Cardiac muscle cell (in vitro differentiated cells and primary cell): ENCODE measurements around the gene NOL9. TPM values are rescaled to one million over a fixed set of nuclear protein-coding genes. Genes with fewer than 3 reads are reported as not detected.

Experiments used
- DNase-seq, 2 donors: peaks; one replicate each; pipeline versions ENCODE4 v3.0.0 to v3.0.0-alpha.2; 2010 to 2017; ENCODE audit warnings: low read depth in 1 of 2, low spot score in 1 of 2
- H3K27ac ChIP-seq: fragments of 200-600 bp; sonication (generic); 2 replicates; pipeline ENCODE4 v1.5.1; 2016
- H3K27me3 ChIP-seq: fragments of 200-600 bp; sonication (generic); 2 replicates; pipeline ENCODE4 v1.6.0; 2016; ENCODE audit warnings: control low read depth
- H3K36me3 ChIP-seq: fragments of 200-600 bp; sonication (generic); 2 replicates; pipeline ENCODE4 v1.5.1; 2016; ENCODE audit warnings: control low read depth
- H3K4me1 ChIP-seq: fragments of 200-600 bp; sonication (generic); 2 replicates; pipeline ENCODE4 v1.8.1; 2017; ENCODE audit warnings: low read depth, mild to moderate bottlenecking, mixed run types
- H3K4me3 ChIP-seq: fragments of 200-600 bp; sonication (generic); 2 replicates; pipeline ENCODE4 v1.5.1; 2016; ENCODE audit warnings: mild to moderate bottlenecking
- H3K9me3 ChIP-seq: fragments of 200-600 bp; sonication (generic); 2 replicates; pipeline ENCODE4 v1.5.1; 2017; ENCODE audit warnings: low read depth, mild to moderate bottlenecking, control low read depth
- polyA plus RNA-seq: library from polyadenylated mRNA; unstranded; fragments of >200 nt; fragmentation: Nextera tagmentation; extraction: Ambion mirVana; gene quantifications from 2 replicates; pipeline ENCODE4 v1.2.1, GENCODE V29; 2016
- total RNA-seq: library from RNA; depleted of rRNA; stranded (reverse); fragments of >200 nt; gene quantifications from 2 replicates; pipeline ENCODE4 v1.2.3, GENCODE V29; 2016
- TF ChIP-seq, protein P1 (sequence below): IDR thresholded peaks from 2 replicates; pipeline ENCODE4 v1.5.1; 2012; ENCODE audit warnings: low read depth, mild to moderate bottlenecking, low read length

The NOL9 gene
- total and polyA plus RNA-seq, 2 experiments from 2014 or later, result 12.9 to 22.4 TPM

DNA sequence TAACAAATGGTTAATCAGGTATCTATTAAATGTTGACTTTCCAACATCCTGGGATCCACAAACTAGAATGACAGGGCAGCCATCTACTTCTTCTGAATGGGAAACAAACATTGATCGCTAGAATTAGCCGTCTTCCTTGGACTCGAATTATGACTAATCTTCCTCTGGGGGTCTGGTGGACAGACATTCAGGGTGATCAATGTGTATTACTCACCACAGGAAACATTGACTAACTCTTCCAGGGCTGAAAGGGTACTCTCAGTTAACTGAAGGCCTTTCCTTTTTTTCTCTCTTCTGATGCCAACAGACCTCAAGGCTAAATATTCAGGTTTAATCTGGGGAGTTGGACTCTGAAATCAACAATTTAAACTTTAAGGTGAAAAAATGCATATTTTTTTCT lies 9.5 kb downstream of the NOL9 start:
- H3K27me3 ChIP-seq, result no peaks in the 10 kb centered on the region
- TF ChIP-seq, protein P1, sequence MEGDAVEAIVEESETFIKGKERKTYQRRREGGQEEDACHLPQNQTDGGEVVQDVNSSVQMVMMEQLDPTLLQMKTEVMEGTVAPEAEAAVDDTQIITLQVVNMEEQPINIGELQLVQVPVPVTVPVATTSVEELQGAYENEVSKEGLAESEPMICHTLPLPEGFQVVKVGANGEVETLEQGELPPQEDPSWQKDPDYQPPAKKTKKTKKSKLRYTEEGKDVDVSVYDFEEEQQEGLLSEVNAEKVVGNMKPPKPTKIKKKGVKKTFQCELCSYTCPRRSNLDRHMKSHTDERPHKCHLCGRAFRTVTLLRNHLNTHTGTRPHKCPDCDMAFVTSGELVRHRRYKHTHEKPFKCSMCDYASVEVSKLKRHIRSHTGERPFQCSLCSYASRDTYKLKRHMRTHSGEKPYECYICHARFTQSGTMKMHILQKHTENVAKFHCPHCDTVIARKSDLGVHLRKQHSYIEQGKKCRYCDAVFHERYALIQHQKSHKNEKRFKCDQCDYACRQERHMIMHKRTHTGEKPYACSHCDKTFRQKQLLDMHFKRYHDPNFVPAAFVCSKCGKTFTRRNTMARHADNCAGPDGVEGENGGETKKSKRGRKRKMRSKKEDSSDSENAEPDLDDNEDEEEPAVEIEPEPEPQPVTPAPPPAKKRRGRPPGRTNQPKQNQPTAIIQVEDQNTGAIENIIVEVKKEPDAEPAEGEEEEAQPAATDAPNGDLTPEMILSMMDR, result no peak

DNA sequence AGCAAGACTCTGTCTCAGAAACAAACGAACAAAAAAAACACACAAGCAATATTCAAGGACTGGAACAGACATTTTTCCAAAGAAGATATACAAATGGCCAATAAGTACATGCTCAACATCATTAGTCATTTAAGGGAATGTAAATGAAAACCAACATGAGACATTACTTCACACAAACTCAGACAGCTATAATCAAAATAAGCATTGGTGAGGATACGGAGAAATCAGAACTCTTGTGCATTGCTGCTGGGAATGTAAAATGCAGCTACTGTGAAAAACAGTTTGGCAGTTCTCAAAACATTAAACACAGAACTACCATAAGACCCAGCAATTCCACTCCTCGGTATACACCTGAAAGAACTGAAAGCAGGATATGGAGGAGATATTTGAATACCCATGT lies 15.4 kb downstream of the NOL9 start:
- Histone ChIP-seq H3K36me3 (peaks cover 10% of the 10 kb centered on the region), H3K4me3 (no peak overlapping the region), H3K4me1 (no peaks in the 10 kb centered on the region), H3K9me3 (no peaks in the 10 kb centered on the region), H3K27me3 (no peaks in the 10 kb centered on the region), H3K27ac (no peak overlapping the region)
- TF ChIP-seq, protein P1, result no peak
- no peak for DNase-seq

More for the DNA sequence above, 9.5 kb downstream of the NOL9 start:
- no peak for DNase-seq
- H3K4me1 ChIP-seq, result no peaks in the 10 kb centered on the region
- H3K27ac ChIP-seq, result no peak overlapping the region
- H3K36me3 ChIP-seq, result peaks cover 36% of the 10 kb centered on the region
- no peak overlapping the region for H3K4me3 ChIP-seq
- no peaks in the 10 kb centered on the region for H3K9me3 ChIP-seq

DNA sequence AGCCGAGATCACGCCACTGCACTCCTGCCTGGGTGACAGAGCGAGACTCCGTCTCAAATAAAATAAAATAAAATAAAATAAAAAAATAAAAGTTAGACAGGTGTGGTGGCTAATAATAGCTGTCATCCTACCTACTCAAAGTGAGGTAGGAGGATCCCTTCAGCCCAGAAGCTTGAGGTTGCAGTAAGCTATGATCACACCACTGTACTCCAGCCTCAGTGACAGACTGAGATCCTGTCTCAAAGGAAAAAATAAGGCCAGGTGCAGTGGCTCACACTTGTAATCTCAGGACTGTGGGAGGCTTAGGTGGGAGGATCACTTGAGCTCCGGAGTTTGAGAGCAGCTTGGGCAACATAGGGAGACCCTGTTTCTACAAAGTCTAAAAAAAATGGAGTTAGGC lies 18.0 kb downstream of the NOL9 start:
- peaks cover 25% of the 10 kb centered on the region for H3K36me3 ChIP-seq
- no peak overlapping the region for H3K27ac ChIP-seq
- DNase-seq, result no peak
- H3K4me3 ChIP-seq, result no peak overlapping the region
- H3K27me3 ChIP-seq, result no peaks in the 10 kb centered on the region
- no peaks in the 10 kb centered on the region for H3K4me1 ChIP-seq
- no peaks in the 10 kb centered on the region for H3K9me3 ChIP-seq
- TF ChIP-seq, protein P1, result no peak

- no peaks in the 10 kb centered on the region for H3K9me3 ChIP-seq
- no peak overlapping the region for H3K27ac ChIP-seq
- no peak overlapping the region for H3K4me3 ChIP-seq
- TF ChIP-seq, protein P1, result no peak
- H3K27me3 ChIP-seq, result no peaks in the 10 kb centered on the region
- H3K4me1 ChIP-seq, result no peaks in the 10 kb centered on the region
- no peak for DNase-seq
- peaks cover 32% of the 10 kb centered on the region for H3K36me3 ChIP-seq
Measured at GRCh38 chr1:6535214-6535613, 19.1 kb downstream of the NOL9 start.

GRCh38 chr1:6534248-6534822 lies 20.0 kb downstream of the NOL9 start:
- TF ChIP-seq, protein P1, result no peak
- Histone ChIP-seq H3K9me3 (no peaks in the 10 kb centered on the region), H3K36me3 (peaks cover 38% of the 10 kb centered on the region)

DNA sequence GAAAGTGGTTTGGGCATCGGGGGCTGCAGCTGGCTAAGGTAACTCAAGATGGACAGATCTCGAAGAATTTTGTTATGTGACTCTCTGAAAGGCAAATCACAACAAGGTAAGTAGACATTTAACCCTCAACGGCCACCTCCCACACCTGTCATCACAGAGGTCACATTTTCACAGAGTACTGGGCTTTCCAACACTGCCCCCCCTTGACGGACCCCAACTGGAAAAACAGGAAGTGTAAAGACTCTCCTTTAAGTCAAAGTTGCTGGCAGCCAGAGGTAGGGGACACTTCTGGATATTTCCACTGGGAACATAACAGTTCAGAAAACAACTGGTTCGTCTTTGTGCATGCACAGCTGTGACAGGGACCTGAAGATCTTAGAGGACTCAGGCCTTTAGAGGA lies 22.3 kb downstream of the NOL9 start:
- TF ChIP-seq, protein P1, result no peak
- H3K4me1 ChIP-seq, result no peaks in the 10 kb centered on the region
- H3K27me3 ChIP-seq, result no peaks in the 10 kb centered on the region
- DNase-seq, result no peak
- peaks cover 50% of the 10 kb centered on the region for H3K36me3 ChIP-seq
- no peak overlapping the region for H3K4me3 ChIP-seq
- H3K9me3 ChIP-seq, result no peaks in the 10 kb centered on the region
- no peak overlapping the region for H3K27ac ChIP-seq

More at GRCh38 chr1:6534248-6534822, 20.0 kb downstream of the NOL9 start:
- Histone ChIP-seq H3K27me3 (no peaks in the 10 kb centered on the region), H3K27ac (no peak overlapping the region), H3K4me1 (no peaks in the 10 kb centered on the region), H3K4me3 (no peak overlapping the region)
- no peak for DNase-seq
